AG10803 (cell line): ENCODE measurements around the gene LIN7C.
A peak's percentile ranks its signal among the peaks of the same experiment; 100 is the strongest.

Experiments used
- DNase-seq: peaks from one replicate; pipeline ENCODE4 v3.0.0; 2010; ENCODE audit warnings: low read depth
- H3K4me3 ChIP-seq: 2 replicates; pipeline ENCODE4 v1.5.1; 2011; ENCODE audit warnings: mild to moderate bottlenecking, low read length, control low read depth
- TF ChIP-seq, protein P1 (sequence below): conservative IDR thresholded peaks from 2 replicates; pipeline ENCODE4 v1.5.1; 2011; ENCODE audit warnings: mild to moderate bottlenecking, low read length, control low read depth, inconsistent platforms

Gene LIN7C

DNA sequence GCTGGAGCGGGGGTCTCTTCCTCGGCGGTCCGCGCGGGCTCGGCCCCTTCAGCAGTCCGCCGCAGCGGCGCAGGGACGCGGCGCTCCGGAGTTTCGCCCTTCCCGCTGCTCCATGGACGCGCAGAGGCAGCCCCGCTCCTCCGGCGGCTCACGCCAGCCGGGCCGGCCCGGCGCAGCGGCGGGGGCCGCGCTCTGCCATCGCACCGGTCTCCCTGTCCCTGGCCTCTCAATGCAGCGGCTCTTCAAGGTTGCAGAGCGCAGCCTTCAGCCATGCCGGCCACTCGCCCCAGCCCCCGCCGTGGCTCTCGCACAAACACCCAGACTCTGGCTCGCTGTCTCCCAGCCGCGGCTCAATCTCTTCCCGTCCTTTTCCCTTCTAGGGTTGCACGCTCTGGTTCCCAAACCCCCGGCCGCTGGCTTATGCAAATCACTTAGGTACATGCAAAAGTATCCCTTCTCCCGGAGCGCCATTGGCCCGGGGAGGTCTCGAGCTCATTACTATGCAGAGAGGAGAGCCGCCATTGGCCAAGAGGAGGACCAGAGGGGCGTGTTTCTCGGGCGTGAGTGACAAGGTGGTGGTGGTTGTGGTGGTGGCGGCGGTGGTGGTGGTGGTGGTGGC lies 34.1 kb downstream of the LIN7C start, which contains the start of gene LGR4:
Gene LGR4 (minus strand): TSS at position 393 of the 619 bp plus-strand sequence. CDS start 488 bp downstream, outside the sequence.
- TF ChIP-seq, protein P1, sequence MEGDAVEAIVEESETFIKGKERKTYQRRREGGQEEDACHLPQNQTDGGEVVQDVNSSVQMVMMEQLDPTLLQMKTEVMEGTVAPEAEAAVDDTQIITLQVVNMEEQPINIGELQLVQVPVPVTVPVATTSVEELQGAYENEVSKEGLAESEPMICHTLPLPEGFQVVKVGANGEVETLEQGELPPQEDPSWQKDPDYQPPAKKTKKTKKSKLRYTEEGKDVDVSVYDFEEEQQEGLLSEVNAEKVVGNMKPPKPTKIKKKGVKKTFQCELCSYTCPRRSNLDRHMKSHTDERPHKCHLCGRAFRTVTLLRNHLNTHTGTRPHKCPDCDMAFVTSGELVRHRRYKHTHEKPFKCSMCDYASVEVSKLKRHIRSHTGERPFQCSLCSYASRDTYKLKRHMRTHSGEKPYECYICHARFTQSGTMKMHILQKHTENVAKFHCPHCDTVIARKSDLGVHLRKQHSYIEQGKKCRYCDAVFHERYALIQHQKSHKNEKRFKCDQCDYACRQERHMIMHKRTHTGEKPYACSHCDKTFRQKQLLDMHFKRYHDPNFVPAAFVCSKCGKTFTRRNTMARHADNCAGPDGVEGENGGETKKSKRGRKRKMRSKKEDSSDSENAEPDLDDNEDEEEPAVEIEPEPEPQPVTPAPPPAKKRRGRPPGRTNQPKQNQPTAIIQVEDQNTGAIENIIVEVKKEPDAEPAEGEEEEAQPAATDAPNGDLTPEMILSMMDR = no peak
- H3K4me3 ChIP-seq = peak within 1 kb of the TSS; percentile 76
- DNase-seq = peak; percentile 89

DNA sequence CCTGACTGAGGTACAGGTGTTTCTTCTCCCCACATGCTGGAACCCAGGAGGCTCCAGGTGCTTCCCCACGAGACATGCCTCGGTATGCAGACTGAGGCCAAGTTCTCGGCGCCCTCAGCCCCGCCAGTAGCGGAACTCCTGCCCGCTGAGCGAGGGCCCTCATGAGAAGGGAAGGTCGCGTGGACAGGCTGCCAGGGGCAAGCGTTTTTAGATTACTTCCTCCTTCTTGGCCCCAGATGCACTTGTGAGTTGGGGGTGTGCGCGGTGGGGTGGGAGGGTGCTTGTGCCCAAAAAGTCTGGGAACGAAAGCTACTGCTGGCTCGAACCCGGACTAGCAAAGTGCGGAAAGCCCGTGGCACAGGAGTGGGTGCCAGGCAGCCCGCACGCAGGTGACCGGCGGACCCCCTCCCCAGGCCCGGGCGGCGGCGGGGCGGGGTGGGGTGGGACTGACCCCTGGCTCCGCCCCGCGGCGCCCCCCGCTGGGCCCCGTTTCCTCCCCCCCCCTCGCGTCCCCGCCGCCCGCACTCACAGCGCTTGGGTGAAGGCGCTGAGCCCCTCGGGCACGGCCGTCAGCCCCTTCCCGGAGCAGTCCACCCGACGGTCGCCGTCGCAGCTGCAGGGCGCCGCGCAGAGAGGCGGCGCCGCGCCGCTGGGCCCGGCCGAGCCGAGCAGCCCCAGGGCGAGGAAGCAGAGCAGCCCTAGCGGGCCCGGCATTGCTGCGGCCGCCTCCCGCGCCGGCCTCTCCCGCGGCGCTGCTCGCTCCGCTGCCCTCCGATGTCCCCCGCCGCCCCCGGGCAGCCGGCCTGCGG lies 34.8 kb downstream of the LIN7C start:
- peak overlapping the region; percentile 76 for H3K4me3 ChIP-seq
- TF ChIP-seq, protein P1 = no peak
- no peak for DNase-seq

DNA sequence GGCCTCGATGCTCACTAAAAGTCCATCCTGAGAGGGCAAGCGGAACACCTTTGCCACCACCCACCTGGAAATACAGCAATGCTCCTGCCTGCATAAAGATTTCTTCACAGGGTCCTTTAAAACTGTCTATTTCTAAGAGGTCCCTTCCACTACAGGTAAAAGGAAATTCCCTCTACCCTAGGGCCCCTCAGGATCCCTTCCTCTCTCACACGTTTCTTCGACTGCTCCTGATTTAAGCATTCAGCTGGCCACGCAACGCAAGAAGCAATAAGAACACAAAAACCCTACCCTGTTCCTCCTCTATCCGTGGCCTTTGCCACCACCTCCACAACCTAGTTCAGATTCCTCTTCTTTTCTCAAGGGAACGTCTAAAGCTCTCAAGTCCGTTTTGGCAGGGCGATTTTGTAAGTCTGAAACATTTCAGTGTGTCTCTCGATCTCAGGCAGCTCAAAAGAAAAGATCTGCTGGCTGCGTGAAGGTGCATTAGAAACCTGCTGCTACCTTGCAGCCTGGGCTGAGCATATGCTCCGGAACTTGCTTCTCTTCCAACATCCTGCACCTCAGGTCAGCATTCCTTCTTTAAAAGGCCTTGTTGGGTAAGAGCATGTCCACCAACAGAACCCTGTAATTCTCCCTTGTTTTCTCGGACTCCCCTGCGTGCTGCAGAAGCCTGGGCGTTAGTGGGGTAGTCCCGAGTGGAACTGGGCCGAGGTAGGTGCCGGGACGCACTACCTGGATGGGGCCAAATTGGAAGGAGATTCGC lies 35.6 kb downstream of the LIN7C start:
- TF ChIP-seq, protein P1 = no peak
- no peak for DNase-seq
- H3K4me3 ChIP-seq = peak overlapping the region; percentile 76

DNA sequence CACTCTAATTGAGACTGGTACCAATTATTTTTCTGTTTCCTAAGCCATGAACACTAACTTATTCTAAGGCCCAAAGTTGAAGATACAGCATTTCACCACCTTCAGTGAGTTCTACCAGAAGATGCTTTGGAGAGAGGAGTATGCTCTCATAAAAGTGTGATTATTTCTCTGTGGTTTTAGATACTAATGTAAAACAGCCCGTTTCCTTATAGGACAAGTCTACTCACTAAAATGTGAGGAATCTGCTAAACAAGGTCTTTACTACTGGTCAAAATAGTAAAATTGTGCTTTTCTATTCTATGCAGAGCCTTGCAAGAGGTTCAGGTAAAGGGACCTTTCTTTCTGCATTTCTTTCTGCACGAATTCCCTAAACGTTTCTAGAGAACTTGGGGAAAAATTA lies 36.4 kb downstream of the LIN7C start:
- no peak for DNase-seq
- TF ChIP-seq, protein P1 = no peak

DNA sequence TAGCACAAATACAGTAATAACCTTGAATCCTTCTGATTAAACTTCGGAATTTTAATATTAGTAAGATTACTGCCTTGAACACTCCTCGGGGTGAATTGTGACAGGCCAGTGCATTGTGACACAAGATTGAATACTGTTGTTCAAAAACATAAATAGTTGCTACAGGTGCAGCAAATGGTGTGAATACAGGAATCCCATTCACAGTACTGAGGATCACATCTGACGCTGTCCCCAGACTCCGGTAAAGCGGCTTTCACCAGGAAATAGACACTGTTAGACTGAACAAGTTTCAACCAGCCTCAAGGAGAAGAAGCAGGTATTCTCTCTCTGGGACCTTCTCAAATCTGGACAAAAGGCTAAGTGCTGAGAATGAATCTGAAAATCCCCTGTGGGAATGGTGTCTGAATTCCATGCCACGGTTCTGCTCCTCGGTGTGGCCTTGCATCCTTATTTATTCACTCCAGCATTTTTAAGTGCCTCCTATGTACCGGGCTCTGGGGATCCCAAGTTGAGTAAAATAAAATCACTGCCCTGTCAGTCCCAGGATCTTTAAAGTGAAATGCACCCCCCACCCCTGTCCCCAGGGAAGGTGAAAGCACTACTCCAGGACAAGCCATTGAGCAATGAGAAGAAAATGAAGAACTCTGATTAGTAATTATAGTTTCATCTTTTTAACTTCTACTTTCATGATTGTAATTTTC lies 37.4 kb downstream of the LIN7C start:
- TF ChIP-seq, protein P1 = no peak
- no peak overlapping the region for H3K4me3 ChIP-seq
- no peak for DNase-seq

More for the DNA sequence above, 36.4 kb downstream of the LIN7C start:
- peak overlapping the region; percentile 76; the same call in 1 of the 2 replicates for H3K4me3 ChIP-seq

DNA sequence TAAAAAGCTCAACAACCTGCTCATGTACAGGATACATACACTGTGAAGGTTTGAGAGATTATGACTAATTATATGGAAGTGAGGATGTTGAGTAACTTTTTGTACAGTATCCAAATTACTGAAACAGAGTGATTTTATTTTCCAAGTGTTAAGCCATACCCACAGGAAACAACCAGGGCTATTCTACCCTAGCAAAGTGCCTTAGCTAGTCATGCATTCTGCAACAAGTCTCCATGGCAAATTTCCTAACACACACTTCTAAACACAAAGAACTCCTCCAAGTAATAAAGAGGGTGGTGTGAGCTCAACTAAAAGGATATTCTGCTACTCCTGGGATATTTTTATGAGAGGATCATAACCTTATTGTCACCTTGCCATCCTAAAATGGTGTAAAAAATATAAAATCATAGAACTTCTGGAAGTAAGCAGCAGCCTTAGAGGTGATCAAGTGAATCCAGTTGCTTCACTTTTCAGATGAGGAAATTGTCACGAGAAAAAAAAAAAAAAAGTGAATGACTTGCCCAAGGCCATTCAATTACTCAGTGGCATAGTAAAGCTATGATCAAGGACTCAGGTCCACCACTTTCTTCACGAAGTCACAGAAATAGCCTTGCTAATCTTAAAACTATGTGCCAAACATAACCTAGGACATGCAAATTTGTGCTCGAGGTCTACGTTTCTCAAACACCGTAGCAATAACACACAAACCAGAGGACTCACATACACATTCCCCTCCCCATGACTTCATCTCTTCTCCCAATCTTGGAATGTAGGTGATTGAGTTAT lies 38.2 kb downstream of the LIN7C start:
- TF ChIP-seq, protein P1 = no peak
- H3K4me3 ChIP-seq = no peak overlapping the region

More for the DNA sequence above, 38.2 kb downstream of the LIN7C start:
- peak; percentile 96 for DNase-seq
